Mucosa of rectum (tissue), 2 donors: ENCODE results near the gene LAMC3.
"Not testable (repeated sequence)": the region's sequence is repeated elsewhere in the genome, so short reads cannot be mapped to it uniquely, and the experiment has no call there.

Source experiments
- H3K27ac ChIP-seq, 2 donors: one replicate each; pipeline ENCODE4 v1.7.0; 2013; ENCODE audit warnings: inconsistent platforms in 2 of 2, low read depth in 2 of 2, low read length in 2 of 2
- H3K27me3 ChIP-seq, 2 donors: one replicate each; pipeline ENCODE4 v1.7.0; 2013; ENCODE audit warnings: low read length in 2 of 2; ENCODE audit not compliant: control insufficient read depth in 2 of 2, insufficient read depth in 2 of 2
- H3K36me3 ChIP-seq, 2 donors: one replicate each; pipeline ENCODE4 v1.7.0; 2013; ENCODE audit warnings: low read length in 2 of 2; ENCODE audit not compliant: control insufficient read depth in 2 of 2, insufficient read depth in 2 of 2
- H3K4me1 ChIP-seq, 2 donors: one replicate each; pipeline ENCODE4 v1.7.0; 2013; ENCODE audit warnings: low read length in 2 of 2, mild to moderate bottlenecking in 1 of 2; ENCODE audit not compliant: control insufficient read depth in 2 of 2, insufficient read depth in 2 of 2
- H3K4me3 ChIP-seq, 2 donors: one replicate each; pipeline ENCODE4 v1.7.0; 2013; ENCODE audit warnings: low read length in 2 of 2
- H3K9ac ChIP-seq, 2 donors: one replicate each; pipeline ENCODE4 v1.7.0; 2013; ENCODE audit warnings: low read length in 2 of 2, low read depth in 1 of 2, mild to moderate bottlenecking in 1 of 2
- H3K9me3 ChIP-seq, 2 donors: one replicate each; pipeline ENCODE4 v1.7.0; 2013; ENCODE audit warnings: low read length in 2 of 2; ENCODE audit not compliant: control insufficient read depth in 2 of 2
- donor health status: healthy.
- donor health status: Normal muscosa, but diverticular disease.

Gene LAMC3

DNA sequence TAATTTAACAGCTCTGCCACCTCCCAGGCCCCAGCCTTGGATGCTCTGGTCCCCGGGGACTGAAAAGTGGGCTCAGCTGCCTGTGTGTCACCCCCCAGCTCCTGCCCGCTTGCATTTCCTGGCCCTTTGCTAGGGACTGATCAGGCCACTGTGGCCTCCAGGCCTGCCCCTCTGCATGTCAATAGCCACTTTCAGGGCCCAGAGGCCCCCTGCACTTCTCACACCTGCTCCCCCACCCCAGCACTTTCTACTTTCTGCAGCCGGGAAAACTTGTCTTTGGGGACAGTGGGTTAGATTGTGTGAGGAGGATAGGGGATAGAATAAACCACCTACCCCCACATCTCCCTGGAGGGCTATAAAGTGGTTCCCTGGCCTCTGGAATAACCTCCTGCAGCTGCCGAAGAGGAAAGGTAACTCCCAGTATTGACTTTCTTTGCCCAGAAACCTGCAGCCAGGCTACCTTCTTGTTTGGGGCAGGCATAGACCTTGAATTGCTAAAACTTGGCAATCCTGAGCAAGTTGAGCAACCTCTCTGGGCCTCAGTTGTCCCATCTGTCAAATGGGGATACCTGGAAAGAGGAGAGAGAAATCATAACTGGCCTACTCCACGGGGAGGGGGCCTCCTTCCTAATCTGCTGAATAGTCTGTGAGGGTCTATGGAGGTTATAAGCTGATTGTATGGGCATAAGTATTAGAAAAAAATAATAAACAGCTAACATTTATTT is 95.2 kb downstream of the LAMC3 start:
- Histone ChIP-seq H3K9ac (no peak overlapping the region), H3K27ac (no peak overlapping the region), H3K4me1 (peaks cover 0 to 2% of the 10 kb centered on the region in 2 donors), H3K36me3 (no peaks in the 10 kb centered on the region), H3K9me3 (no peaks in the 10 kb centered on the region), H3K4me3 (no peak overlapping the region), H3K27me3 (no peaks in the 10 kb centered on the region)

DNA sequence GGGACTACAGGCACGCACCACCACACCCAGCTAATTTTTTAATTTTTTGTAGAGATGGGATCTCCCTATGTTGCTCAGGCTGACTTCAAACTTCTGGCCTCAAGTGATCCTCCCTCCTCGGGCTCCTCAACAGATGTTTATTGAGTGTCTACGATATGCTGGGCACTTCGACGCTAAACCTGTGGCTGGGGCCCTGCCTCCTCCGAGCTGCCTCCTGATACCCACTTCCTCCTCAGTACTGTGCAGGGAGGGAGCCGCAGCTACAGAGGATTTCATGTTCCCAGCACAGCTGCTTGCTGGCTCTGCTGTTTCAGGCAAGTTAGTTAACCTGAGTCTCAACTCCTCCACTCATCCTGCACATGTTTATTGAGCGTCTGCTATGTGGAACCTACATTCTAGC is 97.0 kb downstream of the LAMC3 start:
- no peaks in the 10 kb centered on the region for H3K27me3 ChIP-seq
- H3K27ac ChIP-seq = no peak overlapping the region
- no peaks in the 10 kb centered on the region for H3K36me3 ChIP-seq
- H3K9me3 ChIP-seq = no peaks in the 10 kb centered on the region
- no peak overlapping the region for H3K9ac ChIP-seq
- peaks cover 0 to 2% of the 10 kb centered on the region in 2 donors for H3K4me1 ChIP-seq
- no peak overlapping the region for H3K4me3 ChIP-seq

DNA sequence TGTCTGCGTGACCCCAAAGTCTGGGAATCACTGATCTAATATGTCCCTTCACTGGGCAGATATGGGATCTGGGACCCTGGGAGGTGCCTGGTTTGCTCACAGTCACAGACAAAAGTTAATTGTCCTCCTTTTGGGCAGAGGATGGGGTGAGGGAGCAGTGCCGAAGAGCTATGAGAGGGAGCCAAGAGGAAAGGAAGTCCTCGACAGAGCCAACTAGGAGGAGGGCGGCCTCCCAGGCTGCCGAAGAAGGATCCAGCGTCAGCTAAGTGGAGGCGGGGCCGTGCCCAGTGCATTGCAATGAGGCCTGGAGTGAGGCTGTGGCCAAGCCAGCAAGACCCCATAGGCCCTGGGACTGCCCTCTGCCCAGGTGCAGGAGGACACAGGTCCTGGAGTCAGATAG is 98.8 kb downstream of the LAMC3 start:
- Histone ChIP-seq H3K27me3 (no peaks in the 10 kb centered on the region), H3K36me3 (no peaks in the 10 kb centered on the region), H3K9me3 (no peaks in the 10 kb centered on the region), H3K9ac (no peak overlapping the region), H3K27ac (no peak overlapping the region), H3K4me1 (peaks cover 0 to 2% of the 10 kb centered on the region in 2 donors), H3K4me3 (no peak overlapping the region)

DNA sequence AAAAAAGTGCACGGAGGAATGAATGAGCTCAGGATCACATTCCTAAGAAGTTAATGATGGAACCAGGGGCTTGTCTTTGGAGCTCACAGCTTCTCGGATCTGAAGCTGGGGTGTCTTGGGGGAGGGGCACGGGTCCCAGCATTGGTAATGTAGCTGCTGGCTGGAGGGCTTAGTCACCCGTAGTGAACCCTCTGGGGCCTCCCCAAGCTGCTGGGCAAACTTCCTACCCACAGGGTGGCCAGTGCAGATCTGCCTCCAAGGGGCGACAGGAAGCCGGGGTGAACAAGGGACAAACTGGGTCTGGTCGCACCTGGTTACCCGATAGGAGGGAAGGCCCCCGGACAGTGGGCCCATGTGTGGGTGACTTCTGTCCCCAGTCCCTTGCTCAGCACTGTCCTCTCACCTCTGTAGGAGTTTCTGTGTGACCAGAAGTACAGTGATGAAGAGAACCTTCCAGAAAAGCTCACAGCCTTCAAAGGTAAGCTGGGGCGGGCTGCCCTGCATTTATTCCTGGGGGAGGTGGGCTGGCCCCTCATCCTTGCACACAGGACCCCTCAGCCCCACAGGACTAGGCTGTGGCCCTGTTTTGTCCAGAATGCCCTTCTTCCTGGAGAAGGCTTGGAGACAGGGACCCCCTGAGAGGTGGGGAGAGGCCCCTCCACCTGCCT is 102.3 kb downstream of the LAMC3 start:
- H3K27me3 ChIP-seq = no peaks in the 10 kb centered on the region
- no peak overlapping the region for H3K4me3 ChIP-seq
- no peaks in the 10 kb centered on the region for H3K36me3 ChIP-seq
- no peak overlapping the region for H3K9ac ChIP-seq
- no peaks in the 10 kb centered on the region for H3K4me1 ChIP-seq
- H3K27ac ChIP-seq = no peak overlapping the region
- H3K9me3 ChIP-seq = no peaks in the 10 kb centered on the region

DNA sequence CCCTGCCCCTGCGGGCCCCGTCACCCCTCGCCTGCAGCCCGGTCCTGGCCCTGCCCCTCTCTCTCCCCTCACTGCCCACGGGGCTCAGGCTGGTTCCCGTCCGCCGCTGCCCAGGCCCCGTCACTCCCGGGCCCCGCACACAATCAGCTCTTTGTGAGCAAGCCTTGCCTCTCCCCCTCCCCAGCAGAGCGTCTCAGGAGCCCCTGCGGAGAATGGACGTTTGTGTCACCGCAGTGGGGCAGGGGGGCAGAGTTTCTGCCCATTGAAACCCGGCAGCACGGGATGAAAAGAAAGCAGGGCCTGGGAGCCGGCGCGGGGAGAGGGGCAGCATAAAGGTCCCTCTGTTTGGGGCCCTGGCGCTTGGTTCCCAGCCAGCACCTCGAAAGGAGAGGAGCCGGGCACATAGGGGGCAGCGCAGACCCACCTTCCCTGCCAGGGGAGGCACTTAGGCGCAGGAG is 102.9 kb downstream of the LAMC3 start:
- no peak overlapping the region for H3K4me3 ChIP-seq
- H3K9me3 ChIP-seq = no peaks in the 10 kb centered on the region
- no peaks in the 10 kb centered on the region for H3K4me1 ChIP-seq
- H3K36me3 ChIP-seq = no peaks in the 10 kb centered on the region
- H3K9ac ChIP-seq = no peak overlapping the region
- no peaks in the 10 kb centered on the region for H3K27me3 ChIP-seq
- H3K27ac ChIP-seq = no peak overlapping the region

DNA sequence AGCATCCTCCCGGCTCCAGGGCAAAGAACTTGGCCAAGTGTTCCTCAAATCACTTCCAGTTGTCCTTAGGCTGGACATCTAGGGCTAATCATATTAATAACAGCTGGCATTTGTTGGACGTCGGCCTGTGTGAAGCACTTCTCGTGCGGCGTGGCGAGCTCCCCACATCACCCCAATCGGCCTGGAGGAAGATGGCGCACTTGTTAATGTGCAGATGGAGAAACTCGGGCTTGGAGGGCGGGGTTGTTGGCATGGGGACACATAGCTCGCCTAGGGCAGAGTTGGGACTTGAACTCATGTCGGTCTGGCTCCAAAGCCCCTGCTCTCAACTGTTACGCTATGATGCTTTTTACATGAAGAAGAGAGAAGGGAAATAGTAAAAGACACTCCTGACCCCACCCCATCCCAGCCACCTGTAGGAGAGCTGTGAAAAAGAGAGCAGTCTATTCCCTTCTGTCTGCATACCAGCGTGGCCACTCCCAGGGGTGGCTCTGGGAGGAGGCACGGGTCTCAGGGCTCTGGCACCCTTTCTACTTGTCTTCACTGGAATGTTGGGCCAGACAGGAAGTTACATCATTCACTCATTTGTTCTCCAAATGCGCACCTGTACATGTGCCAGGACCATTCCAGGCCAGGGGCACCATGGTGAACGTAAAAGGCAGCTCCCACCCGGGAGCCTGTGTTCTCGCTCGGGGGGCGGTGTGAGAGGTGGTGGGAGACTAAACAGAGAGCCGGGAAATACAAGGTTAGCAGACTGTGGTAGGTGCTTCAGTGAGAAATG is 103.6 kb downstream of the LAMC3 start:
- H3K36me3 ChIP-seq = no peaks in the 10 kb centered on the region
- no peak overlapping the region for H3K9ac ChIP-seq
- no peaks in the 10 kb centered on the region for H3K9me3 ChIP-seq
- no peaks in the 10 kb centered on the region for H3K4me1 ChIP-seq
- no peak overlapping the region for H3K27ac ChIP-seq
- H3K27me3 ChIP-seq = no peaks in the 10 kb centered on the region
- H3K4me3 ChIP-seq = no peak overlapping the region

DNA sequence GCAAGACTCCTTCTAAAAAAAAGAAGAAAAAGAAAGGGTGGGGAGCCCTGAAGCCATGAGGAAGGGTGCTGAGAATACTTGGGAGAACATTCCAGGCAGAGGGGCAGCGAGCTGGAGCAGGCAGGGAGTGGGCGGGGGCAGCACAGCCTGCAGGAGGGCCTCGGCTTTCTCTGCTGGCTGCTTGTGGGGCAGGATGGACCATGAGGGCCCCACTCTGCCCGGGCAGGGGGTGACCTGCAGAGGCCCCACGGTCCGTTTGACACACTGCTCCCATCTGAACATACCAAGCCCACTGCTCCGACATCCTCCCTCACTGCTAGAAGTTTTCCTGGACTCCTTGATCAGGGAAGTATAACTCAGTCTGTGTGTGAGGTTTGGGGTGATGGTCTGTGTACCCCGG is 104.7 kb downstream of the LAMC3 start:
- H3K36me3 ChIP-seq = no peaks in the 10 kb centered on the region

DNA sequence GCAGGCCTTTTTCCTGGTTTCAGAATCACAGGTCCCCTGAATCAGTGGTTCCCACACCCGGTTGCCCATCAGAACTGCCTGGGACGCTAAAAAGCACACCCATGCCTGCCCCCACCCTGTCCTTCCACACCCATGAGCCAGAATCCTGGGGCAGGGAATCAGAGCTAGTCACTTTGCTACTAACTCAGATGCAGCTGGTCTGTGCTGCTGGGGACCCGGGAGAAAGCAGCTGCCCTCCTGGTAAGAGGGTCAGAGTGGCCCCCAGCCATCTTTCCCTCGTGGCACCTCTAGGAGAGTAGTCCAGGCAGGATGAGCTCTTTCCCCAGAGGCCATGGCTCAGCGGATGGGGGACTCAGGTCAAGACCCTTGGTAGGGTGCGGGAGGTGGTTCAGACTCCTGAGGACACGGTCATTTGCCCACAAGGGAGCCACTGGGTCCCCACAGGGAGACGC is 105.1 kb downstream of the LAMC3 start:
- H3K36me3 ChIP-seq = no peaks in the 10 kb centered on the region
- H3K9ac ChIP-seq = no peak overlapping the region
- no peaks in the 10 kb centered on the region for H3K4me1 ChIP-seq
- H3K27ac ChIP-seq = no peak overlapping the region
- no peak overlapping the region for H3K4me3 ChIP-seq
- H3K27me3 ChIP-seq = no peaks in the 10 kb centered on the region
- H3K9me3 ChIP-seq = no peaks in the 10 kb centered on the region

More for the DNA sequence above, 104.7 kb downstream of the LAMC3 start:
- Histone ChIP-seq H3K4me3 (no peak overlapping the region), H3K27ac (no peak overlapping the region), H3K4me1 (no peaks in the 10 kb centered on the region), H3K9me3 (no peaks in the 10 kb centered on the region), H3K27me3 (no peaks in the 10 kb centered on the region), H3K9ac (no peak overlapping the region)

DNA sequence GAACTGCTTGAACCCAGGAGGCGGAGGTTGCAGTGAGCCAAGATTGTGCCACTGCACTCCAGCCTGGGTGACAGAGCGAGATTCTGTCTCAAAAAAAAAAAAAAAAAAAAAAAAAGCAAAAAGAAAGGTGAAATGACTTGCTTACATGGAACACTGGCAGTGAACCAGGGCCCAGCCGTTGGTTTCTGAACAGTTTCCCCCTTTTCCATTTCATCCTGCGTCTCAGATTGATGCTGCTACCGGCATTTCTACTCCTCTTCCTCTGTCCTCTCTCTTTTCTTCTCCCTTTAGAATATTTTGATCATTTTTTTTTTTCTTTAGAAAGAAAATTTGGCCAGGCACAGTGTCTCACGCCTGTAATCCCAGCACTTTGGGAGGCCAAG is 106.4 kb downstream of the LAMC3 start:
- not testable (repeated sequence) for H3K9me3 ChIP-seq, H3K4me3 ChIP-seq, H3K36me3 ChIP-seq, H3K27me3 ChIP-seq, H3K9ac ChIP-seq, H3K4me1 ChIP-seq, H3K27ac ChIP-seq
